Adipocyte (in vitro differentiated cells): ENCODE measurements around the gene KRTAP20-4.

ENCODE experiments used
- DNase-seq: peaks from one replicate; pipeline ENCODE4 v3.0.0-alpha.2; 2015; ENCODE audit warnings: low read depth
- H3K27me3 ChIP-seq: replicated peaks from 2 replicates; pipeline ENCODE4 v1.7.0; 2013; ENCODE audit warnings: mild to moderate bottlenecking, low read length, moderate library complexity; ENCODE audit not compliant: control insufficient read depth, insufficient read depth
- H3K36me3 ChIP-seq: 2 replicates; pipeline ENCODE4 v1.7.0; 2013; ENCODE audit warnings: low read length, mild to moderate bottlenecking, moderate library complexity; ENCODE audit not compliant: control insufficient read depth, insufficient read depth, severe bottlenecking
- H3K4me1 ChIP-seq: 2 replicates; pipeline ENCODE4 v1.7.0; 2013; ENCODE audit warnings: mild to moderate bottlenecking, low read length, moderate library complexity; ENCODE audit not compliant: control insufficient read depth, insufficient read depth
- H3K4me3 ChIP-seq: 2 replicates; pipeline ENCODE4 v1.7.0; 2013; ENCODE audit warnings: mild to moderate bottlenecking, low read length, moderate library complexity
- H3K9ac ChIP-seq: 2 replicates; pipeline ENCODE4 v1.7.0; 2013; ENCODE audit warnings: mild to moderate bottlenecking, low read length, moderate library complexity
- H3K9me3 ChIP-seq: 2 replicates; pipeline ENCODE4 v1.7.0; 2013; ENCODE audit warnings: mild to moderate bottlenecking, low read length, moderate library complexity; ENCODE audit not compliant: control insufficient read depth

Gene KRTAP20-4

GRCh38 chr21:30620522-30620921, at the start of gene KRTAP20-4:
KRTAP20-4 (plus strand) TSS chr21:30620627.
- Histone ChIP-seq H3K4me3 (no peak within 1 kb of the TSS), H3K9me3 (no peaks in the 10 kb centered on the region), H3K27me3 (no peaks in the 10 kb centered on the region), H3K4me1 (peaks cover 3% of the 10 kb centered on the region), H3K36me3 (no peaks in the 10 kb centered on the region), H3K9ac (no peak within 1 kb of the TSS)
- DNase-seq: no peak

- Histone ChIP-seq H3K9ac (no peak overlapping the region), H3K36me3 (no peaks in the 10 kb centered on the region), H3K4me3 (no peak overlapping the region), H3K4me1 (no peaks in the 10 kb centered on the region), H3K27me3 (no peaks in the 10 kb centered on the region), H3K9me3 (no peaks in the 10 kb centered on the region)
- DNase-seq: no peak
These were observed 42.7 kb upstream of the KRTAP20-4 start for GRCh38 chr21:30577766-30578165.

- Histone ChIP-seq H3K4me1 (no peaks in the 10 kb centered on the region), H3K27me3 (no peaks in the 10 kb centered on the region)
These were observed 41.1 kb upstream of the KRTAP20-4 start for GRCh38 chr21:30579346-30579745.

GRCh38 chr21:30580132-30580531, 40.3 kb upstream of the KRTAP20-4 start:
- no peak overlapping the region for H3K9ac ChIP-seq
- no peaks in the 10 kb centered on the region for H3K9me3 ChIP-seq
- H3K27me3 ChIP-seq: no peaks in the 10 kb centered on the region
- H3K36me3 ChIP-seq: no peaks in the 10 kb centered on the region
- no peaks in the 10 kb centered on the region for H3K4me1 ChIP-seq
- no peak for DNase-seq
- H3K4me3 ChIP-seq: no peak overlapping the region

More at GRCh38 chr21:30579346-30579745, 41.1 kb upstream of the KRTAP20-4 start:
- H3K9ac ChIP-seq: no peak overlapping the region
- no peaks in the 10 kb centered on the region for H3K36me3 ChIP-seq
- no peak for DNase-seq
- H3K9me3 ChIP-seq: no peaks in the 10 kb centered on the region
- no peak overlapping the region for H3K4me3 ChIP-seq

- Histone ChIP-seq H3K9ac (no peak overlapping the region), H3K27me3 (no peaks in the 10 kb centered on the region), H3K4me3 (no peak overlapping the region), H3K4me1 (no peaks in the 10 kb centered on the region), H3K36me3 (no peaks in the 10 kb centered on the region), H3K9me3 (no peaks in the 10 kb centered on the region)
- no peak for DNase-seq
These were observed 37.6 kb upstream of the KRTAP20-4 start for GRCh38 chr21:30582870-30583269.

- no peaks in the 10 kb centered on the region for H3K9me3 ChIP-seq
- no peaks in the 10 kb centered on the region for H3K36me3 ChIP-seq
- DNase-seq: no peak
- no peak within 1 kb of the TSS for H3K9ac ChIP-seq
- H3K4me1 ChIP-seq: no peaks in the 10 kb centered on the region
- no peak within 1 kb of the TSS for H3K4me3 ChIP-seq
- H3K27me3 ChIP-seq: no peaks in the 10 kb centered on the region
These were observed 30.1 kb upstream of the KRTAP20-4 start, which contains the start of gene KRTAP22-2 for GRCh38 chr21:30590297-30590696. KRTAP22-2 (minus strand) TSS chr21:30590397.

- no peaks in the 10 kb centered on the region for H3K4me1 ChIP-seq
- no peaks in the 10 kb centered on the region for H3K36me3 ChIP-seq
- no peaks in the 10 kb centered on the region for H3K9me3 ChIP-seq
- DNase-seq: no peak
- no peaks in the 10 kb centered on the region for H3K27me3 ChIP-seq
- H3K9ac ChIP-seq: no peak within 1 kb of the TSS
- no peak within 1 kb of the TSS for H3K4me3 ChIP-seq
These were observed 28.3 kb upstream of the KRTAP20-4 start, which contains the start of gene KRTAP6-3 for GRCh38 chr21:30592140-30592539. KRTAP6-3 (plus strand) TSS chr21:30592440; CDS start chr21:30592446, 6 bp downstream.

- Histone ChIP-seq H3K27me3 (no peaks in the 10 kb centered on the region), H3K4me1 (no peaks in the 10 kb centered on the region), H3K4me3 (no peak within 1 kb of the TSS), H3K9me3 (no peaks in the 10 kb centered on the region), H3K36me3 (no peaks in the 10 kb centered on the region), H3K9ac (no peak within 1 kb of the TSS)
- no peak for DNase-seq
These were observed 21.6 kb upstream of the KRTAP20-4 start, which contains the start of gene KRTAP6-2 for GRCh38 chr21:30598802-30599201. KRTAP6-2 (minus strand) TSS chr21:30598902; CDS start chr21:30598874, 28 bp downstream.

- Histone ChIP-seq H3K27me3 (no peaks in the 10 kb centered on the region), H3K4me1 (no peaks in the 10 kb centered on the region), H3K4me3 (no peak within 1 kb of the TSS), H3K9ac (no peak within 1 kb of the TSS), H3K36me3 (no peaks in the 10 kb centered on the region), H3K9me3 (no peaks in the 10 kb centered on the region)
- no peak for DNase-seq
These were observed 19.6 kb upstream of the KRTAP20-4 start, which contains the start of gene KRTAP22-1 for GRCh38 chr21:30600787-30601186. KRTAP22-1 (plus strand) TSS chr21:30601087.

GRCh38 chr21:30605968-30606367, 14.5 kb upstream of the KRTAP20-4 start:
- H3K9me3 ChIP-seq: no peaks in the 10 kb centered on the region
- H3K4me3 ChIP-seq: no peak overlapping the region
- no peaks in the 10 kb centered on the region for H3K4me1 ChIP-seq
- no peaks in the 10 kb centered on the region for H3K36me3 ChIP-seq
- DNase-seq: no peak
- no peaks in the 10 kb centered on the region for H3K27me3 ChIP-seq
- H3K9ac ChIP-seq: no peak overlapping the region

GRCh38 chr21:30612132-30612531, 8.3 kb upstream of the KRTAP20-4 start:
- DNase-seq: no peak
- H3K27me3 ChIP-seq: no peaks in the 10 kb centered on the region
- no peak overlapping the region for H3K4me3 ChIP-seq
- H3K4me1 ChIP-seq: no peaks in the 10 kb centered on the region
- no peak overlapping the region for H3K9ac ChIP-seq
- no peaks in the 10 kb centered on the region for H3K9me3 ChIP-seq
- no peaks in the 10 kb centered on the region for H3K36me3 ChIP-seq

GRCh38 chr21:30613836-30614235, 6.6 kb upstream of the KRTAP20-4 start, which contains the start of gene KRTAP6-1:
KRTAP6-1 (minus strand) TSS chr21:30613930; CDS start chr21:30613904, 26 bp downstream.
- Histone ChIP-seq H3K4me1 (no peaks in the 10 kb centered on the region), H3K4me3 (no peak within 1 kb of the TSS), H3K9me3 (no peaks in the 10 kb centered on the region)

More at GRCh38 chr21:30613836-30614235, 6.6 kb upstream of the KRTAP20-4 start, which contains the start of gene KRTAP6-1:
- Histone ChIP-seq H3K27me3 (no peaks in the 10 kb centered on the region), H3K36me3 (no peaks in the 10 kb centered on the region), H3K9ac (no peak within 1 kb of the TSS)
- DNase-seq: no peak
